Cardiac septum (tissue), 1 donor: ENCODE results near the gene NABP2. TPM values are rescaled to one million over a fixed set of nuclear protein-coding genes. Genes with fewer than 3 reads are reported as not detected.

Experiments used
- DNase-seq: peaks from one replicate; pipeline ENCODE4 v3.0.0-alpha.2; 2020; ENCODE audit warnings: low spot score
- intact Hi-C: fragments of 100-400 bp; cut with DNase I; formaldehyde crosslinking; loops from one replicate; pipeline ENCODE4 v1.14.0; 2022
- total RNA-seq: library from RNA; stranded (reverse); fragmentation: NEBNext Ultra II Directional; extraction: Animal tissue kit (Norgen Biotek cat#: 25700); gene quantifications from one replicate; pipeline ENCODE4 v1.2.1, GENCODE V29; 2021
- donor health status: DM: no; HTN: no; CAD: no.

The NABP2 gene
- total RNA-seq, 1 donor from 2014 or later = 19.6 TPM

DNA sequence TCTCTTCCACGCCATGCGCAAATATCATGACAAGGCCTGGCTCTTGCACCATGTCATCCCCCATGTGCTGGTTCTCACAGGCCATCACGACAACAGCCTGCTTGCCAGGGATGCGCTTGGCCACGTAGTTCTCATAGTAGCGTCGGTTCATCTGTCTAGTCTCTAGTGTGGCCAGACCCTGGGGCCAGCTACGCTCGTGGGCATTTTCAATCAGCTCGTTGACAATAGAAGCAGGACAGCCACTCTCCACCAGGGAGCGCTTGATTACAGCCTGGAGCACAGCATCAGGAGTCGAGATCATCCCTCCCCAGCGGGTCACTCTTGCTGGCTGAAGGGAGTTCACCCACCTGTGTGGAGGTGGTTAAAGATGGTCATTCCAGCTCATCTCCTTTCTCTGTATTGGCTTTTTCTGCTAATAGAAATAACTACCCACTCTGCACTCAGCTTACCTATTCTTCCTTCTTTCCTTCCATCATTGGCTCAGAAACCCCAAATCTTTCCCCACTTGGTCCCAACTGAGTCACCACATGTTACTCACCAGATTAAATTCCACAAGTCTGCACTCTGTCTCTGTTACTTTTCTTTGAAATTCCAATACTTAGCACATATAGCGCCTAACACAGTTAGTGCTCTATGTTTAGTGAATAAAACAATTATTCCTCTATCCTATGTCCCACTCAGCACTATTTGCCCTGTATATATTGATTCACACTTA, 17.5 kb upstream of the NABP2 start:
- intact Hi-C loops = no loop called here
- no peak for DNase-seq

- DNase-seq = no peak
- intact Hi-C loops = no loop called here
Observed at GRCh38 chr12:56208006-56208405, 16.1 kb upstream of the NABP2 start.

GRCh38 chr12:56212361-56212760, 11.8 kb upstream of the NABP2 start:
- intact Hi-C loops = no loop called here

GRCh38 chr12:56213878-56214277, 10.3 kb upstream of the NABP2 start:
- intact Hi-C loops = no loop called here

More at GRCh38 chr12:56212361-56212760, 11.8 kb upstream of the NABP2 start:
- no peak for DNase-seq

DNA sequence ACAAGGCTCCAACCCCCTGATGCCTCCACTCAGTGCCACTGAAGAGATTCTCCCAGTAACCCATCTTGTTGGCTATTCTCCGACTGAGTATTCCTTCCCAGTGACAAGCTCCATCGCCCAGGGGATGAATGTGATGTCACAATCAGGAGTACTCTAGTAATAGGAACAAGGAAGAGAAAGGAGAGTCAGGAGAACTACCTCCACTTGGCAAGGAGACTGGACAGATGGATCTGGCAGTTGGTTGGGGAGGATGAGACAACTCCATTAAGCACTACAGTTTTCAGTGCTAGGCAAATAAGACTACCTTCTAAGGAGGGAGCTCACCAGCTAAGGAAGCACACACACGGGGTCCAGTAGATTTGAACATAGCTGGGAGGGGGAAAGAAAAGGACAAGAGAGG, 7.7 kb upstream of the NABP2 start:
- no peak for DNase-seq
- intact Hi-C loops = no loop called here

More at GRCh38 chr12:56213878-56214277, 10.3 kb upstream of the NABP2 start:
- no peak for DNase-seq

DNA sequence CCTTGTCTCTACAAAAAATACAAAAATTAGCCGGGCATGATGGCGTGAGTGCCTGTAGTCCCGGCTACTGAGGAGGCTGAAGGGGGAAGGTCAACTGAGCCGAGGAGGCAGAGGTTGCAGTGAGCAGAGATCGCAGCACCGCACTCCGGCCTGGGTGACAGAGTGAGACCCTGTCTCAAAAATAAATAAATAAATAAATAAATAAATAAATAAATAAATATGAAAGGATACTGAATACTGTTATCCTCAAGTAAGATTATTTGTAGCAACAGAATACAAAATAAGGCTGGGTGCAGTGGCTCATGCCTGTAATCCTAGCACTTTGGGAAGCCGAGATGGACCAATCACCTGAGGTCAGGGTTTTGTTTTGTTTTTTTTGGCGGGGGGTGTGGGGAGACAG, 4.3 kb upstream of the NABP2 start:
- intact Hi-C loops = loop anchor here (5.0 kb wide), 1 partner anchor 37 kb away; the partner anchor contains the start of gene ANKRD52
- no peak for DNase-seq

- no peak for DNase-seq
- intact Hi-C loops = loop anchor here (5.0 kb wide), 1 partner anchor 37 kb away; the partner anchor contains the start of gene ANKRD52
Observed at GRCh38 chr12:56220611-56221231, 3.4 kb upstream of the NABP2 start.

GRCh38 chr12:56221232-56221756, 2.8 kb upstream of the NABP2 start:
- intact Hi-C loops = loop anchor here (5.0 kb wide), 1 partner anchor 36 kb away; the partner anchor contains the start of gene ANKRD52
- DNase-seq = no peak

GRCh38 chr12:56221757-56222530, 2.2 kb upstream of the NABP2 start, which contains the start of gene RNF41:
Gene RNF41, minus strand, starts transcription at chr12:56221922. Its CDS starts 7,875 bp downstream, at chr12:56214047.
- peak; percentile 99 for DNase-seq
- intact Hi-C loops = loop anchor here (2.0 to 5.0 kb wide), 2 partner anchors 35 to 45 kb away; partner anchors contain the start of genes ANKRD52 and COQ10A

DNA sequence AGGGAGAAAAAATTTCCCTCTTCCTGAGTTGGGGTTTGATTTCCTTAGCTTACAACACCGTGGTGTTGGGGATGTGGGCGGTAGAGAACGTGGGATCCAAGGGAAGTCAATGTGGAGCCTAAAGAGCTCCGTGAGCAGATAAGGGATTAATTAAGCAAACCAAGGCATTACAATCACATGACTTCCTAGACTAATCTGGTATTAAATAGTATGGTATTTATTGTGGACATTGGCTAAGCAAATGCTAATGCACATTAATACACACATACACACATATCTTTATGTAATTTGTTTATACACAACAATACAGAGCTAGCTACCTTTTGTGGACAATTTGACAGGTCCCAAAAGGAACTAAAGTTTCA, 1.6 kb upstream of the NABP2 start:
- intact Hi-C loops = loop anchor here (2.0 to 5.0 kb wide), 2 partner anchors 35 to 44 kb away; partner anchors contain the start of genes ANKRD52 and COQ10A
- no peak for DNase-seq

- DNase-seq = no peak
- intact Hi-C loops = loop anchor here (1.0 to 5.0 kb wide), 4 partner anchors 30 to 105 kb away; partner anchors contain the start of genes ANKRD52, COQ10A and ZC3H10
Observed at GRCh38 chr12:56223571-56224101, 506 bp upstream of the NABP2 start.

DNA sequence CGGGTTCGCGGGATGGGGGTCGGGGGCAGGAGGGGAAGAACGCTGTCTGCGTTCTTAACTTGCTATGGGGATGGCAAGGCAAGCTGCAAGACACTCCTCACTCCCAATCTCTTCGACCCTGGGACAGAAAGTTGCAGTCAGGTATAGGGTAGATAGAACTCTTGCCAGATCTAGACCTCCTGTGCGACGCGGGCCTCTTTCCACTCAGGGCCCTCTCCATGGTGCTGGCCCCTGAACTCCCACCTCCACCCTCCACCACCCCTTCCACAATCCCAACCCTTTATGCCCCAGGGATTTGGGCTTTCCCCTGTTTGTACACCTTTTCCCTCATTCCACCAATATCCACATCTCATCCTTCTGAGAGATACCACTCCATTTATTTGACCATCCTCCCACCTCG, 812 bp downstream of the NABP2 start:
- intact Hi-C loops = loop anchor here (1.0 to 5.0 kb wide), 3 partner anchors 32 to 107 kb away; partner anchors contain the start of genes ANKRD52 and ZC3H10
- no peak for DNase-seq

- DNase-seq = no peak
- intact Hi-C loops = no loop called here
Observed at GRCh38 chr12:56229082-56229481, 4.9 kb downstream of the NABP2 start.

GRCh38 chr12:56229916-56230431, 5.8 kb downstream of the NABP2 start, which contains the start of gene SLC39A5:
Gene SLC39A5, plus strand, starts transcription at chr12:56230051. Its CDS starts 1,224 bp downstream, at chr12:56231275.
- intact Hi-C loops = no loop called here
- DNase-seq = no peak

DNA sequence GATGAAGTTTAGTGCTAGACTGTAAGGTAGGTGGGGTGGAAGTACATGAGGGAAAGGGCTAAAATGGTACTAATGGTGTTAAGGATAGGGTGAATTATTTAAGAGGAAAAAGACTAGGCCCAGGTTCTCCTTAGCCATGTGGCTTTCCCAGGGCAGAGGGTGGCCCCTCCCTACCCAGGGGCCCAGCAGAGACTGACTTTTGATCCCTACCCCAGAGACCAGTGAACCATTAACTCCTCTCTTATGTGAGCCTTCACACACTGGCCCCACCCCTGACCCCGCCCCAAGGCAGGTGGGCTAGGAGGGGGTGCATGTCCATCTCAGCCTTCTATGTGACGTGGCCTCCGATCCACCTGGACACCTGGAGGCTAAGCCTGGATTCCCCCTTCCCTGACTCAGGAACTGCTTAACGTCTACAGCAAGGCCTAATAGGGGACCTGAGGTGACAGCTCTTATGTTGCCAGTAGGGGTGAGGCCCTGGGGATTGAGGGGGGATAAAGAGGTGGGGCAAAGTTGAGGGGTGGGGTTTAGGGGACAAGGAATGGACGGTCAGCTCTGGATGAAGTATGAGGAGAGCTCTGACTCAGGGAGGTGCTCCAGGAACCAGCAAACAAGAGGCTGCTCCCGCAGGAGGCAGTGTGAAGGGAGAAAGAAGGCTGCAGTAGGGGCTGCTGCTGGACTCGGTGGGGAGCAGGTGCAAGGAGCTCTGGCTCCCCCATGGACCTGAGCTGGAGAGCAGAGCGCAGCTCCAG, 6.5 kb downstream of the NABP2 start:
- no peak for DNase-seq
- intact Hi-C loops = no loop called here

DNA sequence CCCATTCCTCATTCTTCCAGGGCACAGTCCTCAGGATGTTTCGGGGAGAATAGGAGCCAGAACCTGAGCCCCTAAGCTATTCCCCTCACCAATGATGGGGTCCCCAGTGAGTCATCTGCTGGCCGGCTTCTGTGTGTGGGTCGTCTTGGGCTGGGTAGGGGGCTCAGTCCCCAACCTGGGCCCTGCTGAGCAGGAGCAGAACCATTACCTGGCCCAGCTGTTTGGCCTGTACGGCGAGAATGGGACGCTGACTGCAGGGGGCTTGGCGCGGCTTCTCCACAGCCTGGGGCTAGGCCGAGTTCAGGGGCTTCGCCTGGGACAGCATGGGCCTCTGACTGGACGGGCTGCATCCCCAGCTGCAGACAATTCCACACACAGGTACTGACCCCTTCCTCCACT, 7.0 kb downstream of the NABP2 start:
- intact Hi-C loops = no loop called here
- no peak for DNase-seq

- no peak for DNase-seq
Observed at GRCh38 chr12:56234746-56235436, 10.7 kb downstream of the NABP2 start.

GRCh38 chr12:56236091-56236490, 11.9 kb downstream of the NABP2 start:
- intact Hi-C loops = no loop called here
- no peak for DNase-seq

More at GRCh38 chr12:56234746-56235436, 10.7 kb downstream of the NABP2 start:
- intact Hi-C loops = no loop called here
